GM18507 (cell line): Measurements from ENCODE around the gene PSMA7.

Experiments
- DNase-seq: peaks from one replicate; pipeline ENCODE4 v3.0.0; 2011; ENCODE audit warnings: low read depth; ENCODE audit not compliant: insufficient read length; ENCODE audit errors: extremely low spot score
- FAIRE-seq: peaks from 2 replicates; lab custom pipeline; 2011; peaks lifted over from hg19 to GRCh38; lab: Jason Lieb, UNC

PSMA7 gene

DNA sequence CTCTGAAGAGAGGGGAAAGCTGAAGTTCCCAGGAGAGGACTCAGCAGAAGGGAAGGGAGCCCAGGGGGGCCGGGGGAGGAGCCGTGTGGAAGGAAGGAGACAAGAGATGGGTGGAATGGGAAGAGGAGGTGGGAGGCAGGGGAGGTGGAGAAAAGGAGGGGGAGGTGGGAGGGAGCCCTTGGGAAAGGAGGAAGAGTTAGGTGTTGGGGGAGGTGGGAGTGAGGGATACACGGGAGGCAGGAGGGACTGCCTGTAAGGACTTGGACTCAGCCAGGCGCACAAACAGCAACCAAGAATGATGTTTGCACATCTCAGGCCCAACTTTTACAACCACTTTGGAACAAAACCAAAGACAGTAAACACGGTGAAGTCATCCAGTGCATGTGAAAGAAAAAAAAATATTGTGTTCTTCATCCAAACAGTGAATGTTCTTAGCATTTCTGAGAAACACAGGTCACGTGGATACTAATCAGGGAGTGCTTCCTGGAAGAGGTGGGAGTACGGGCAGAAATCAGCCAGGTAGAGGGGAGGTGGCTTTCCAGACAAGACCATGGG, 38.3 kb downstream of the PSMA7 start:
- no peak for FAIRE-seq
- no peak for DNase-seq

DNA sequence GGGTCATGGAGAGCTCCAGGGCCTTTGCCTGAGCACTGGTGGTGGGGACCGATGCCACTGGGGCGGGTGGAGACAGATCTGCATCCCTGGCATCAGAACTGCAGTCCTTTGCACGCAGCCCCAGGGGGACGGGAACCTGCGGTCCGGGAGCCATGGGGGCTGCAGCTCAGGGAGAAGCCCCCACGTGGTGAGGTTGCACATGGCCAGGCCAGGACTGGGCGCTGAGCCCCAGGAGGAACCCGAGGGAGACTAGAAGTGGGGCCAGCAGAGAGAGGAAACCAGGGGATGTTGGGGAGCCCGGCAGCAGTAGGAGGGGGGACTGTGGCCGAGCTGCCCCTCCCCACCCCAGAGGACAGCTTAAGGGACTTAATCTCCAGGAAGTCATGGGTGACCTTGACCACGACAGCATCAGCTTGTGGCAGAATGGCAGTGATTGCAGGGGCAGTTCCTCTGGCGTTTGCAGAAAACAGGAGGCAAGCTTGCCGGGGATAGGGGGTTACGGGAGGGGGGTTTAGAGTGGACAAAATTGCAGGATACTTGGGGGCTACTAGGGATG, 38.9 kb downstream of the PSMA7 start:
- DNase-seq, result no peak
- no peak for FAIRE-seq

- DNase-seq (no peak), FAIRE-seq (no peak)
Measured at GRCh38 chr20:62103508-62104233, 39.5 kb downstream of the PSMA7 start.

- FAIRE-seq (no peak), DNase-seq (no peak)
Measured at GRCh38 chr20:62101078-62101477, 42.1 kb downstream of the PSMA7 start.

- no peak for DNase-seq
- FAIRE-seq, result no peak
Measured at GRCh38 chr20:62097881-62098407, 45.2 kb downstream of the PSMA7 start.

GRCh38 chr20:62096421-62097380, 46.5 kb downstream of the PSMA7 start:
- no peak for DNase-seq
- FAIRE-seq, result no peak

DNA sequence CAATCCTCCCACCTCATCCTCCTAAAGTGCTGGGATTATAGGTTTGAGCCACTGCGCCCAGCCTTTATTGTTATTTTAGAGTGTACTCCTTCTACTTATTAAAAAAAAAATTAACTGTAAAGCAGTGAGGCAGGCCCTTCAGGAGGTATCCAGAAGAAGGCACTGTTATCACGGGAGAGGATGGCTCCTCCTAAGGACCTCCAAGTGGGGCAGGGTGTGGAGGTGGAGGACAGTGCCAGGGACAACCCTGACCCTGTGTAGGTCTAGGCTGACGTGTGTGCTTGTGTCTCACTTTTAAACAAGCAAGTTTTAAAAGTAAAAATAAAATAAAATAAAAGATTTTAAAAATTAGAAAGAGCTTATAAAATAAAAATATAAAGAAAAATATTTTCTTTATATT, 53.8 kb downstream of the PSMA7 start:
- FAIRE-seq, result no peak

DNA sequence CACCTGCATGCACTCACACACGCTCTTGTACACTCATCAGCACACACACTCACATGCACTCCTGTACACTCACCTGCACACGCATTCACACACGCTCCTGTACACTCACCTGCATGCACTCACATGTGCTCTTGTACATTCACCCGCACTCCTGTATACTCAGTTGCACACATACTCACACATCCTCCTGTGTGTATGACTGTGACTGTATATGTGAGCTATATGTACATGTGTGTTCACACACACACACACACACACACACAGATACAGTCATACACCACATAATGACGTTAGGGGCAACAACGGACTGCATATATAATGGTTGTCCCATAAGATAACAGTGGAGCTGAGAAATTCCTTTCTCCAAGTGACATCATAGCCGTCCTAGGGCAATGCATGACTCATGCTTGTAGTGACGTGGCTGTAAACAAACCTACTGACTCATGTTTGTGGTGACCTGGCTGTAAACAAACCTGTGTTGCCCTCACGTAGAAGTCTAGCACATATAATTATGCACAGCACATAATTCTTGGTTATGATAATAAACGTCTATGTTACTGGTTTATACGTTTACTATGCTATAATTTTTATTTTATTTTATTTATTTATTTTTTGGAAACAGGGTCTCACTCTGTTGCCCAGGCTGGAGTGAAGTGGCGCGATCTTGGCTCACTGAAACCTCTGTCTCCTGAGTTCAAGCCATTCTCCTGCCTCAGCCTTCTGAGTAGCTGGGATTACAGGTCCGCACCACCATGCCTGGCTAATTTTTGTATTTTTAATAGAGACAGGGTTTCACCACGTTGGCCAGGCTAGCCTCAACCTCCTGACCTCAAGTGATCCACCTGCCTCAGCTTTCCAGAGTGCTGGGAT, 54.7 kb downstream of the PSMA7 start:
- FAIRE-seq (no peak), DNase-seq (no peak)

More for the DNA sequence above, 53.8 kb downstream of the PSMA7 start:
- no peak for DNase-seq

DNA sequence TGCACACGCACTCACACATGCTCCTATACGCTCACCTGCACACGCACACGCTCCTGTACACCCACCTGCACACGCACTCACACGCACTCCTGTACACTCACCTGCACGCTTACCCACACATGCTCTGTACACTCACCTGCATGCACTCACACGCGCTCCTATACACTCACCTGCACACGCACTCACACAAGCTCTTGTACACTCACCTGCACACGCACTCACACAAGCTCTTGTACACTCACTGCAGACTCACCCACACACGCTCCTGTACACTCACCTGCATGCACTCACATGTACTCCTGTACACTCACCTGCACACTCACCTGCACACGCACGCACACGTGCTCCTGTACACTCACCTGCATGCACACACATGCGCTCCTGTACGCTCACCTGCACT, 55.6 kb downstream of the PSMA7 start:
- no peak for FAIRE-seq
- DNase-seq, result no peak

DNA sequence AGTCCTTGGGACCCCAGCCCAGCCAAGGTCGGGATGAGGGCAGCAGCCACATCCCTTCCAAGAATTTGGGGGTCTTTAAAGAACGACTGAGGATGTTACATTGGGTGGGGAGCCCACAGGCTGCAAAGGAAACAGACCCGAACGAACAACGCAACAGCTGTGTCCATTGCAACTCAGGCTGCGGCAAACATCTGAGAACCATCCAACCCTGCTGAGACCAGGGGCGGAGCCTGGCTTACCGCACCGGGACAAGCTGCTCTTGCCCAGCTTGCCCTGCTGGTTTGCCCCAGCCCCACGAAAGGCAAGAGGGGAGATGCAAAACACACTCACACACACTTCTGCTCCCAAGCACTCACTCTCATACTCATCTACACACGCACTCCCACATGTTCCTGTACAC, 56.0 kb downstream of the PSMA7 start:
- DNase-seq (no peak), FAIRE-seq (no peak)
